GM12872 (cell line): Measurements from ENCODE around the gene SLC1A1.

Experiments
- CTCF ChIP-seq: IDR thresholded peaks from 3 replicates; pipeline ENCODE4 v1.5.1; 2011; ENCODE audit warnings: low read depth, mild to moderate bottlenecking, low read length, moderate library complexity; ENCODE audit not compliant: insufficient read depth

The SLC1A1 gene

DNA sequence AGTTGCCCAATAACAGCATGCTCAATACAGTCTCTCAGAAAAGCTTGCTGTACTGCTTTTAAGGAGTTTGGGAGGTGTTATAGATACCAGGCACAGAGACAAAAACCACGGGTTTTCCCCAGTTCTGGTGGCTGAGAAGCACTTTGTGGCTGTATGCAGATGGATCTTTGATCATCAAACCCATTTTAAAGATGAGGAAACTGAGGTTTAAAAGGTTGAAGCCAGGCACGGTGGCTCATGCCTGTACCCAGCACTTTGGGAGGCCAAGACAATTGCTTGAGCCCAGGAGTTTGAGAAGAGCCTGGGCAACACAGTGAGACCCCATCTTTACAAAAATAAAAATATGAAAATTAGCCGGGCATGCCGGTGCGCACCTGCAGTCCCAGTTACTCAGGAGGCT lies 125.5 kb downstream of the SLC1A1 start:
- no peak for TF ChIP-seq CTCF

DNA sequence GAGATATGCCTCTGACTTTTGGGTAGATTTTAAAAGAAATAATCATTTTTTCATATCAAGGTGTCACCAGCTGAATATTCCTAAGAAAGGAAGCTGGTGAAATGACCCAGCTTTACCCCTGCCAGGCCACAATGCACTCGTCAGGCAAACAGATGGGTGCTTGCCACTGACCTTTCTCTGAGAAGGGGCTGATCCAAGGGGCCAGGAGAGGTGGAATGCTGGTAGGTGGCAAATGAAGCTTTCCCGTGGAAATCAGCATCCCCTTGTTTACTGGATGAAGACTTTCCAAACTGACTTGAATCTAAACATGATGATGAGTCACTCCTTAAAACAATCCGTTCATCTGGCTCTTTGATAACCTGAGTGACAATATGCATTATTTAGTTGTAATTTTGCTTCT lies 127.5 kb downstream of the SLC1A1 start:
- TF ChIP-seq CTCF = no peak

GRCh38 chr9:4618700-4619099 lies 128.4 kb downstream of the SLC1A1 start:
- TF ChIP-seq CTCF = no peak

DNA sequence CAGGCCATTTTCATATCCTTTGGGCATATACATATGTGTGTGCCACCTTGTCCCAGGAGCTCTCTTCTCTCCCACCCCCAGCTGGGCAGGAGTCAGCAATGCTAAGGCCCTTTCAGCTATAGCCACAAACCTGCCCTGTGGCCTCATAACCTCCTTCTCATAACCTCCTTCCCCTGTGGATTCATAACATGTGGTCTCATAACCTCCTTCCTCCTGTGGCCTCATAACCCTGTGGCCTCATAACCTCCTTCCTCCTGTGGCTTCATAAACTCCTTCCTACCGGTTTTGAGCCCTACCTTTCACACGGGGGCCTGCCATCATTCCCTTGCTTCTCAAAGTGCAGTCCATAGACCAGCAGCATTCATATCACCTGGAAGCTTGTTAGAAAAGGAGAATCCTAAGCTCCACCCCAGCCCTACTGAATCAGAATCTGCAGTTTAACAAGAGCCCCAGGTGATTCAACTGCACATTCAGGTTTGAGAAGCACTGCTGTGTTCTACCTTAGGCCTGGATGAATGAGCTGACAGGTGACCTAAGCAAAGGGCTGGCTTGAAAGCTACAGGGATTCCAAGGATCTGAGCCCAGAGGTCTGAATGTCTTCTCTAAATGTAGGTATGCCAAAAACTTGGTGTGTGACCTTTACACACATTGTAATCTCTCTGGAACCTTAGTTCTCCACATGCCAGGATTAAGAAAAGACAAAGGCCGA lies 129.9 kb downstream of the SLC1A1 start:
- no peak for TF ChIP-seq CTCF

GRCh38 chr9:4620881-4621555 lies 130.8 kb downstream of the SLC1A1 start:
- no peak for TF ChIP-seq CTCF

GRCh38 chr9:4622016-4622415 lies 131.7 kb downstream of the SLC1A1 start:
- TF ChIP-seq CTCF = no peak

DNA sequence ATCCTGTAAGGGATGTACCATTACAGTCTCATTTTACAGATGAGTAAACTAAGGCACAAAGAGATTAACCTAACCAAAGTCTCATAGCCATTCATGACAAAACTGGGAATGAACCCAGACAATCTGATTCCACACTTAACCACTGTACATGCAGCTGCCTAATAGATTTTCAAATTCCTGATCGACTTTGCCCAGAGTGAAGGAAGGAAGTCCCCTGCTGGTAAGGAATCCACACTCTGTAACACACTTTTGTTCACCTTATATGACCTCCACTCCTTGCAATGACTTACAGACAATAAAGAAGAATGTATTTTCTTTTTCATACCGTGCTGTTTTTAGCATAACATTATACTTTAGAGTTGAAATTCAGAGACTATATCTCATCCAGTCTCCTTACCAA lies 140.6 kb downstream of the SLC1A1 start:
- no peak for TF ChIP-seq CTCF
